ENCODE measurements around the gene ERN1.

- TF ChIP-seq EZH2 (IDR thresholded peaks at IDR 0.05; ENCODE audit: borderline replicate concordance, insufficient read depth, low read length, poor library complexity, severe bottlenecking) = no peak
- no peak for TF ChIP-seq CTCF (IDR thresholded peaks at IDR 0.05; ENCODE audit: poor library complexity, severe bottlenecking)
- TF ChIP-seq EP300 (conservative IDR thresholded peaks at IDR 0.05; ENCODE audit: poor library complexity, severe bottlenecking) = no peak
- TF ChIP-seq POLR2AphosphoS5 (IDR thresholded peaks at IDR 0.05) = no peak
- TF ChIP-seq TAF1 (IDR thresholded peaks at IDR 0.05; ENCODE audit: low read depth) = no peak
These were observed 32.6 kb upstream of the ERN1 start for GRCh38 chr17:64162554-64162953.

All from neural cell (in vitro differentiated cells).